SK-N-SH treated with all-trans-retinoic acid at 6 μM for 48 hours (cell line): Measurements from ENCODE around the gene NFIA.

Source experiments
- ARNTL ChIP-seq: fragments of 450-650 bp; formaldehyde crosslinking; IDR thresholded peaks from 2 replicates; pipeline ENCODE4 v1.5.0; 2020; ENCODE audit warnings: low read depth, mild to moderate bottlenecking, moderate library complexity, borderline replicate concordance
- CREB5 ChIP-seq: fragments of 250-450 bp; sonication (Bioruptor Pico); IDR thresholded peaks from 2 replicates; pipeline ENCODE4 v1.5.1; 2020; ENCODE audit warnings: low read depth, mild to moderate bottlenecking, moderate library complexity
- CSDC2 ChIP-seq: fragments of 250-450 bp; sonication (Bioruptor Pico); IDR thresholded peaks from 2 replicates; pipeline ENCODE4 v1.5.0; 2020; ENCODE audit warnings: mild to moderate bottlenecking, moderate library complexity
- ESRRG ChIP-seq: fragments of 250-450 bp; sonication (Bioruptor Pico); IDR thresholded peaks from 2 replicates; pipeline ENCODE4 v1.6.1; 2021; ENCODE audit warnings: mild to moderate bottlenecking
- PATZ1 ChIP-seq: fragments of 250-450 bp; sonication (Bioruptor Pico); IDR thresholded peaks from 2 replicates; pipeline ENCODE4 v1.8.0; 2020; ENCODE audit warnings: mild to moderate bottlenecking, moderate library complexity, borderline replicate concordance
- POU6F1 ChIP-seq: fragments of 250-450 bp; sonication (Bioruptor Pico); IDR thresholded peaks from 2 replicates; pipeline ENCODE4 v1.8.0; 2021; ENCODE audit warnings: low read depth, mild to moderate bottlenecking, moderate library complexity, borderline replicate concordance
- PPARA ChIP-seq: fragments of 250-450 bp; sonication (Bioruptor Pico); IDR thresholded peaks from 2 replicates; pipeline ENCODE4 v1.5.0; 2020; ENCODE audit warnings: mild to moderate bottlenecking, borderline replicate concordance
- RARB ChIP-seq: fragments of 250-450 bp; sonication (Bioruptor Pico); IDR thresholded peaks from 2 replicates; pipeline ENCODE4 v1.8.0; 2021; ENCODE audit warnings: mild to moderate bottlenecking, moderate library complexity
- TCF4 ChIP-seq: fragments of 250-450 bp; sonication (Bioruptor Pico); IDR thresholded peaks from 2 replicates; pipeline ENCODE4 v1.8.0; 2021; ENCODE audit warnings: mild to moderate bottlenecking, moderate library complexity, borderline replicate concordance
- TSHZ2 ChIP-seq: fragments of 250-450 bp; sonication (Bioruptor Pico); IDR thresholded peaks from 2 replicates; pipeline ENCODE4 v1.5.0; 2020; ENCODE audit warnings: mild to moderate bottlenecking, moderate library complexity
- ZC3H10 ChIP-seq: fragments of 250-450 bp; sonication (Bioruptor Pico); IDR thresholded peaks from 2 replicates; pipeline ENCODE4 v1.5.1; 2021; ENCODE audit warnings: mild to moderate bottlenecking, moderate library complexity
- ZFP30 ChIP-seq: fragments of 450-650 bp; formaldehyde crosslinking; IDR thresholded peaks from 2 replicates; pipeline ENCODE4 v1.5.0; 2022; ENCODE audit warnings: mild to moderate bottlenecking, moderate library complexity
- ZNF8 ChIP-seq: fragments of 450-650 bp; formaldehyde crosslinking; IDR thresholded peaks from 2 replicates; pipeline ENCODE4 v1.5.0; 2020; ENCODE audit warnings: mild to moderate bottlenecking, moderate library complexity

- TF ChIP-seq PPARA (CRISPR knock-in tag) = no peak
- TF ChIP-seq ESRRG = no peak
- TF ChIP-seq ZNF8 (CRISPR knock-in tag) = no peak; the same call in 1 of the 2 replicates
- TF ChIP-seq RARB (CRISPR knock-in tag) = no peak
- no peak for TF ChIP-seq POU6F1 (CRISPR knock-in tag)
- TF ChIP-seq ZC3H10 (CRISPR knock-in tag) = no peak
- peak; percentile 88 for TF ChIP-seq TCF4
- no peak for TF ChIP-seq PATZ1 (CRISPR knock-in tag)
- TF ChIP-seq TSHZ2 (CRISPR knock-in tag) = peak; percentile 90
- TF ChIP-seq ARNTL = no peak
- no peak for TF ChIP-seq CSDC2 (CRISPR knock-in tag)
- peak; percentile 61; the same call in 1 of the 2 replicates for TF ChIP-seq CREB5 (CRISPR knock-in tag)
- TF ChIP-seq ZFP30 (CRISPR knock-in tag) = no peak
Observed at GRCh38 chr1:61334718-61335589, 252.6 kb downstream of the NFIA start.
